SKM-1 treated with dmso at 0.1 percent for 144 hours (cell line): ENCODE measurements around the gene PIK3C2G.

Source experiments
- DNase-seq: peaks from one replicate; lab custom pipeline; 2025; ENCODE audit not compliant: unreplicated experiment; lab: John Stamatoyannopoulos, UW

Gene PIK3C2G

GRCh38 chr12:18612971-18613370 lies 351.7 kb downstream of the PIK3C2G start:
- no peak for DNase-seq

GRCh38 chr12:18620986-18621385 lies 359.7 kb downstream of the PIK3C2G start:
- no peak for DNase-seq

GRCh38 chr12:18629445-18629844 lies 368.1 kb downstream of the PIK3C2G start:
- DNase-seq: no peak

GRCh38 chr12:18629916-18630315 lies 368.6 kb downstream of the PIK3C2G start:
- no peak for DNase-seq

- no peak for DNase-seq
These were observed 370.0 kb downstream of the PIK3C2G start for GRCh38 chr12:18631339-18631738.

- DNase-seq: no peak
These were observed 371.5 kb downstream of the PIK3C2G start for GRCh38 chr12:18632848-18633247.

- no peak for DNase-seq
These were observed 373.1 kb downstream of the PIK3C2G start for GRCh38 chr12:18634382-18634781.

GRCh38 chr12:18640321-18640955 lies 379.1 kb downstream of the PIK3C2G start:
- DNase-seq: no peak

GRCh38 chr12:18643681-18644080 lies 382.4 kb downstream of the PIK3C2G start:
- DNase-seq: no peak

- DNase-seq: no peak
These were observed 383.2 kb downstream of the PIK3C2G start for GRCh38 chr12:18644564-18644963.

- DNase-seq: no peak
These were observed 385.1 kb downstream of the PIK3C2G start for GRCh38 chr12:18646286-18646890.

GRCh38 chr12:18651525-18651924 lies 390.2 kb downstream of the PIK3C2G start:
- DNase-seq: no peak

- DNase-seq: no peak
These were observed 391.3 kb downstream of the PIK3C2G start for GRCh38 chr12:18652596-18652995.

GRCh38 chr12:18653465-18653864 lies 392.1 kb downstream of the PIK3C2G start:
- no peak for DNase-seq

GRCh38 chr12:18655351-18655750 lies 394.0 kb downstream of the PIK3C2G start:
- no peak for DNase-seq

GRCh38 chr12:18658179-18658578 lies 396.9 kb downstream of the PIK3C2G start:
- no peak for DNase-seq

- no peak for DNase-seq
These were observed 397.5 kb downstream of the PIK3C2G start for GRCh38 chr12:18658829-18659228.

GRCh38 chr12:18676141-18676540 lies 414.8 kb downstream of the PIK3C2G start:
- DNase-seq: no peak

- no peak for DNase-seq
These were observed 415.8 kb downstream of the PIK3C2G start for GRCh38 chr12:18676996-18677588.

GRCh38 chr12:18681818-18682217 lies 420.5 kb downstream of the PIK3C2G start:
- no peak for DNase-seq

- DNase-seq: no peak
These were observed 422.2 kb downstream of the PIK3C2G start for GRCh38 chr12:18683327-18684013.

- no peak for DNase-seq
These were observed 423.1 kb downstream of the PIK3C2G start for GRCh38 chr12:18684430-18684829.
